Measurements from ENCODE around the gene RRAGC.

GRCh38 chr1:38875811-38876210 lies 16.2 kb upstream of the RRAGC start:
- no peak for TF ChIP-seq CTCF (conservative IDR thresholded peaks at IDR 0.05 in 1 of 2, IDR thresholded peaks at IDR 0.05 in 1 of 2; ENCODE audit: low read depth in 1 of 2, low read length in 2 of 2)
- no peak for TF ChIP-seq EZH2 (IDR thresholded peaks at IDR 0.05; ENCODE audit: low read length, missing control alignments)
